Body of pancreas (tissue), 4 donors: Measurements from ENCODE around the gene A2M. TPM values are rescaled to one million over a fixed set of nuclear protein-coding genes. Genes with fewer than 3 reads are reported as not detected.

Experiments used
- ATAC-seq: fragments of 150-250 bp; one replicate; pipeline ENCODE4 v1.9.1; 2016
- DNase-seq, 4 donors: peaks; one replicate each; pipeline ENCODE4 v3.0.0-alpha.2; 2019
- H3K27ac ChIP-seq, 4 donors: fragments of 200-600 bp; sonication (generic); 1 replicate in 3 of 4; 2 replicates in 1 of 4; pipeline versions ENCODE4 v1.5.1 to v1.6.1; 2016 to 2019; ENCODE audit warnings: mild to moderate bottlenecking in 1 of 4, mixed read lengths in 1 of 4, moderate library complexity in 1 of 4
- H3K27me3 ChIP-seq, 2 donors: fragments of 200-600 bp; sonication (generic); one replicate each; pipeline ENCODE4 v1.6.0; 2016; ENCODE audit warnings: mild to moderate bottlenecking in 1 of 2
- H3K36me3 ChIP-seq, 2 donors: fragments of 200-600 bp; sonication (generic); replicated peaks in 1 of 2; 2 replicates each; pipeline ENCODE4 v1.5.1; 2016; ENCODE audit warnings: low read depth in 2 of 2; ENCODE audit not compliant: insufficient read depth in 1 of 2
- H3K4me1 ChIP-seq: fragments of 200-600 bp; sonication (generic); one replicate; pipeline ENCODE4 v1.6.0; 2016
- H3K4me3 ChIP-seq, 2 donors: fragments of 200-600 bp; sonication (generic); 1 replicate in 1 of 2; 2 replicates in 1 of 2; pipeline ENCODE4 v1.5.1; 2016 to 2019
- H3K9me3 ChIP-seq, 3 donors: fragments of 200-600 bp; sonication (generic); 1 replicate in 2 of 3; 2 replicates in 1 of 3; pipeline ENCODE4 v1.5.1; 2016
- CTCF ChIP-seq, 7 experiments: fragments of 450-650 bp in 4 of 7; fragments of 200-600 bp in 3 of 7; sonication (generic) in 3 of 7; IDR thresholded peaks; one replicate each; pipeline ENCODE4 v1.5.1; 2016 to 2019; ENCODE audit warnings: antibody characterized with exemption in 7 of 7
- POLR2A ChIP-seq, 3 donors: fragments of 450-650 bp; IDR thresholded peaks; one replicate each; pipeline ENCODE4 v1.6.1; 2016; ENCODE audit warnings: antibody characterized with exemption in 3 of 3, mild to moderate bottlenecking in 2 of 3
- WGBS, 2 donors: methylation state at CpG; one replicate each; pipeline ENCODE4 v1.1.5; 2017; 5-methylcytosine and 5-hydroxymethylcytosine counted together
- intact Hi-C: fragments of 100-400 bp; cut with DNase I; formaldehyde crosslinking; loops from one replicate; pipeline ENCODE4 v1.15.1; 2023
- total RNA-seq, 2 donors: library from RNA; depleted of rRNA; stranded (reverse); fragments of >200 nt; gene quantifications; one replicate each; pipeline ENCODE4 v1.1.0, GENCODE V29; 2016

The A2M gene
- total RNA-seq, 2 donors from 2014 or later: 97.3 to 102 TPM

- intact Hi-C loops: no loop called here
Observed at GRCh38 chr12:9070351-9070750, 45.4 kb downstream of the A2M start.

GRCh38 chr12:9068600-9068999, 47.1 kb downstream of the A2M start:
- DNase-seq (no peak), ATAC-seq (no peak)
- Histone ChIP-seq H3K27me3 (no peaks in the 10 kb centered on the region), H3K4me1 (peaks cover 21% of the 10 kb centered on the region), H3K27ac (no peak overlapping the region), H3K4me3 (no peak overlapping the region), H3K9me3 (no peaks in the 10 kb centered on the region), H3K36me3 (no peaks in the 10 kb centered on the region)
- intact Hi-C loops: no loop called here
- 85 to 88% methylated on average over 4 of the region's 4 CpGs for WGBS, 2 donors
- TF ChIP-seq CTCF (IDR thresholded peaks at IDR 0.05) (no peak), POLR2A (IDR thresholded peaks at IDR 0.05) (no peak)

More at GRCh38 chr12:9070351-9070750, 45.4 kb downstream of the A2M start:
- H3K27me3 ChIP-seq: no peaks in the 10 kb centered on the region
- WGBS, 2 donors: 92 to 96% methylated on average over 5 of the region's 5 CpGs
- TF ChIP-seq CTCF (IDR thresholded peaks at IDR 0.05): no peak
- TF ChIP-seq POLR2A (IDR thresholded peaks at IDR 0.05): no peak
- H3K36me3 ChIP-seq: no peaks in the 10 kb centered on the region
- H3K4me1 ChIP-seq: peaks cover 15% of the 10 kb centered on the region
- no peak overlapping the region for H3K27ac ChIP-seq
- no peak for DNase-seq
- H3K9me3 ChIP-seq: no peaks in the 10 kb centered on the region
- H3K4me3 ChIP-seq: no peak overlapping the region
- no peak for ATAC-seq

- Histone ChIP-seq H3K4me1 (peaks cover 24% of the 10 kb centered on the region), H3K27ac (no peak overlapping the region), H3K36me3 (no peaks in the 10 kb centered on the region), H3K9me3 (no peaks in the 10 kb centered on the region), H3K4me3 (no peak overlapping the region), H3K27me3 (no peaks in the 10 kb centered on the region)
- WGBS, 2 donors: 66 to 69% methylated on average over 1 of the region's 1 CpG
- intact Hi-C loops: no loop called here
- TF ChIP-seq POLR2A (IDR thresholded peaks at IDR 0.05) (no peak), CTCF (IDR thresholded peaks at IDR 0.05) (no peak)
- no peak for ATAC-seq
- no peak for DNase-seq
Observed at GRCh38 chr12:9068086-9068485, 47.6 kb downstream of the A2M start.

- DNase-seq (no peak), ATAC-seq (no peak)
- Histone ChIP-seq H3K27ac (no peak overlapping the region), H3K27me3 (no peaks in the 10 kb centered on the region), H3K4me3 (no peak overlapping the region), H3K36me3 (no peaks in the 10 kb centered on the region), H3K9me3 (no peaks in the 10 kb centered on the region), H3K4me1 (peaks cover 19% of the 10 kb centered on the region)
- no peak for TF ChIP-seq CTCF (IDR thresholded peaks at IDR 0.05)
- 84 to 85% methylated on average over 3 of the region's 3 CpGs for WGBS, 2 donors
- intact Hi-C loops: no loop called here
Observed at GRCh38 chr12:9066755-9067423, 48.8 kb downstream of the A2M start.

GRCh38 chr12:9066183-9066623, 49.5 kb downstream of the A2M start:
- Histone ChIP-seq H3K27ac (no peak overlapping the region), H3K27me3 (no peaks in the 10 kb centered on the region), H3K36me3 (no peaks in the 10 kb centered on the region), H3K9me3 (no peaks in the 10 kb centered on the region), H3K4me1 (peaks cover 19% of the 10 kb centered on the region), H3K4me3 (no peak overlapping the region)
- no peak for DNase-seq
- intact Hi-C loops: no loop called here
- TF ChIP-seq CTCF (IDR thresholded peaks at IDR 0.05) (no peak), POLR2A (IDR thresholded peaks at IDR 0.05) (no peak)
- WGBS, 2 donors: 98% methylated on average over 9 of the region's 9 CpGs
- no peak for ATAC-seq
